Endothelial cell of umbilical vein (primary cell): Measurements from ENCODE around the gene PTTG1. TPM values are rescaled to one million over a fixed set of nuclear protein-coding genes. Genes with fewer than 3 reads are reported as not detected.

Experiments used
- BruUV-seq: library from RNA; stranded (reverse); fragments of 400-500 nt; replicated peaks from 2 replicates; lab custom pipeline; 2021; lab: Mats Ljungman, UMichigan
- CTCF ChIA-PET: fragments of 300-600, 350-600 bp; sonication (Branson Sonifier 250); formaldehyde crosslinking; loops from one replicate; lab custom pipeline; 2021; ENCODE audit warnings: antibody characterized with exemption, inconsistent platforms; lab: Charles Lee
- POLR2A ChIA-PET: fragments of 300-600, 350-600 bp; sonication (Branson Sonifier 250); formaldehyde crosslinking; loops from one replicate; lab custom pipeline; 2021; ENCODE audit warnings: antibody characterized with exemption, inconsistent platforms; lab: Charles Lee
- DNase-seq: peaks from one replicate; pipeline ENCODE4 v3.0.0-alpha.2; 2011; ENCODE audit warnings: low read depth, low spot score
- FAIRE-seq: peaks from 2 replicates; lab custom pipeline; 2011; peaks lifted over from hg19 to GRCh38; lab: Jason Lieb, UNC
- H2AFZ ChIP-seq: 2 replicates; pipeline ENCODE4 v1.6.0; 2012; ENCODE audit warnings: low read depth, low read length, control low read depth, inconsistent platforms
- H3K27ac ChIP-seq: 2 replicates; pipeline ENCODE4 v1.5.1; 2011; ENCODE audit warnings: low read depth, mild to moderate bottlenecking, control low read depth, low read length, moderate library complexity; ENCODE audit not compliant: insufficient read depth
- H3K27me3 ChIP-seq, 2 experiments: 2 replicates each; pipeline versions ENCODE4 v1.6.0 to v1.6.1; 2011; ENCODE audit warnings: low read length in 2 of 2, mixed read lengths in 1 of 2; ENCODE audit not compliant: control insufficient read depth in 2 of 2, insufficient read depth in 2 of 2
- H3K36me3 ChIP-seq, 2 experiments: 2 replicates in 1 of 2; 3 replicates in 1 of 2; pipeline ENCODE4 v1.5.1; 2011; ENCODE audit warnings: low read length in 2 of 2, mild to moderate bottlenecking in 1 of 2, moderate library complexity in 1 of 2; ENCODE audit not compliant: control insufficient read depth in 2 of 2, insufficient read depth in 2 of 2; ENCODE audit errors: extremely low read depth in 1 of 2
- H3K4me1 ChIP-seq: 3 replicates; pipeline ENCODE4 v1.5.1; 2011; ENCODE audit warnings: mild to moderate bottlenecking, low read length; ENCODE audit not compliant: control insufficient read depth, insufficient read depth; ENCODE audit errors: extremely low read depth
- H3K4me2 ChIP-seq: 2 replicates; pipeline ENCODE4 v1.6.1; 2011; ENCODE audit warnings: low read length, control low read depth, mixed read lengths; ENCODE audit not compliant: insufficient read depth
- H3K4me3 ChIP-seq, 3 experiments: fragments of 200-600 bp in 1 of 3; sonication (generic), shearing (Covaris generic) in 1 of 3; replicated peaks in 1 of 3; 2 replicates each; pipeline ENCODE4 v1.5.1; 2011 to 2016; ENCODE audit warnings: control low read depth in 3 of 3, low read length in 3 of 3, mild to moderate bottlenecking in 2 of 3, inconsistent platforms in 1 of 3, low read depth in 1 of 3, moderate library complexity in 1 of 3; ENCODE audit not compliant: insufficient read depth in 1 of 3
- H3K79me2 ChIP-seq: 2 replicates; pipeline ENCODE4 v1.6.0; 2012; ENCODE audit warnings: low read length, inconsistent platforms; ENCODE audit not compliant: control insufficient read depth, insufficient read depth
- H3K9ac ChIP-seq: replicated peaks from 2 replicates; pipeline ENCODE3; 2011; ENCODE audit warnings: low read length, control low read depth; ENCODE audit not compliant: insufficient read depth; ENCODE audit errors: extremely low read depth
- H3K9me1 ChIP-seq: replicated peaks from 3 replicates; pipeline ENCODE4 v1.6.0; 2011; ENCODE audit warnings: mild to moderate bottlenecking, low read length; ENCODE audit not compliant: control insufficient read depth, insufficient read depth; ENCODE audit errors: extremely low read depth
- H3K9me3 ChIP-seq: replicated peaks from 2 replicates; pipeline ENCODE4 v1.5.1; 2012; ENCODE audit warnings: low read length, inconsistent platforms; ENCODE audit not compliant: control insufficient read depth, insufficient read depth
- H4K20me1 ChIP-seq: replicated peaks from 2 replicates; pipeline ENCODE3; 2011; ENCODE audit warnings: mild to moderate bottlenecking, low read length; ENCODE audit not compliant: control insufficient read depth, insufficient read depth; ENCODE audit errors: extremely low read depth
- CTCF ChIP-seq, 2 donors: IDR thresholded peaks; 1 replicate in 1 of 2; 2 replicates in 1 of 2; pipeline ENCODE4 v1.5.1; 2011; ENCODE audit warnings: low read length in 2 of 2, mild to moderate bottlenecking in 2 of 2, moderate library complexity in 2 of 2, control low read depth in 1 of 2, inconsistent platforms in 1 of 2, low read depth in 1 of 2; ENCODE audit not compliant: insufficient read depth in 1 of 2; ENCODE audit errors: extremely low read depth in 1 of 2
- EZH2 ChIP-seq: IDR thresholded peaks from 2 replicates; pipeline ENCODE4 v1.6.1; 2012; ENCODE audit warnings: borderline replicate concordance, low read depth, mild to moderate bottlenecking, moderate library complexity, low read length, inconsistent platforms; ENCODE audit not compliant: severe bottlenecking
- FOS ChIP-seq: IDR thresholded peaks from 2 replicates; pipeline ENCODE4 v1.6.1; 2011; ENCODE audit warnings: mild to moderate bottlenecking, low read length, moderate library complexity, borderline replicate concordance; ENCODE audit not compliant: insufficient read depth
- GATA2 ChIP-seq: IDR thresholded peaks from 2 replicates; pipeline ENCODE4 v1.7.0; 2011; ENCODE audit warnings: low read depth, mild to moderate bottlenecking, moderate library complexity, mixed read lengths, low read length; ENCODE audit not compliant: insufficient read length, insufficient read depth
- MAX ChIP-seq: IDR thresholded peaks from 2 replicates; pipeline ENCODE4 v1.6.1; 2011; ENCODE audit not compliant: insufficient read depth, insufficient read length
- POLR2A ChIP-seq: IDR thresholded peaks from 2 replicates; pipeline ENCODE4 v1.6.1; 2012; ENCODE audit warnings: low read depth, mild to moderate bottlenecking, control low read depth, low read length
- POLR2AphosphoS5 ChIP-seq: IDR thresholded peaks from 2 replicates; pipeline ENCODE4 v1.6.1; 2012; ENCODE audit warnings: low read depth, mild to moderate bottlenecking, control low read depth, low read length, moderate library complexity; ENCODE audit not compliant: insufficient read depth
- dilution Hi-C: fragments of 300-500 bp; cut with MboI; formaldehyde crosslinking; loops from one replicate; pipeline ENCODE4 v1.15.0; 2019; ENCODE audit warnings: low sequenced_read_pairs; ENCODE audit not compliant: extremely low pct_ligation_motif_present
- intact Hi-C: fragments of 100-400 bp; cut with micrococcal nuclease; formaldehyde crosslinking; loops from one replicate; pipeline ENCODE4 v1.10.0; 2022
- polyA plus RNA-seq, 4 experiments: library from polyadenylated mRNA; depleted of rRNA in 3 of 4; stranded (reverse) in 3 of 4; unstranded in 1 of 4; fragments of >200 nt; gene quantifications; 2 replicates each; pipeline versions ENCODE4 v1.2.1 to v1.2.3, GENCODE V29; 2011 to 2012; ENCODE audit warnings: missing spikeins in 1 of 4
- total RNA-seq: library from RNA; stranded (reverse); gene quantifications from 2 replicates; pipeline ENCODE4 v1.2.3, GENCODE V29; 2021

Gene PTTG1
- total and polyA plus RNA-seq, 2 donors (not counting 3 experiments of a cell fraction or from before 2014, with no cell fraction given), result 140 to 157 TPM

GRCh38 chr5:160379511-160379910 lies 42.1 kb upstream of the PTTG1 start:
- no TSS peak for BruUV-seq
- no peak overlapping the region for H3K27ac ChIP-seq
- H2AFZ ChIP-seq, result no peak overlapping the region
- H3K36me3 ChIP-seq, result no peaks in the 10 kb centered on the region
- H3K9me1 ChIP-seq, result no peaks in the 10 kb centered on the region
- H4K20me1 ChIP-seq, result no peaks in the 10 kb centered on the region
- no peaks in the 10 kb centered on the region for H3K79me2 ChIP-seq
- TF ChIP-seq POLR2A (no peak), MAX (no peak), GATA2 (no peak), POLR2AphosphoS5 (no peak), EZH2 (no peak), CTCF (IDR thresholded peaks at IDR 0.05; ENCODE audit: extremely low read depth in 1 of 2, insufficient read depth in 1 of 2, low read depth in 1 of 2, low read length in 2 of 2) (no peak), FOS (no peak)
- no peaks in the 10 kb centered on the region for H3K9me3 ChIP-seq
- DNase-seq, result no peak
- H3K4me3 ChIP-seq, result no peak overlapping the region
- ChIA-PET CTCF (interaction anchor here (0.6 to 4.8 kb wide), 4 partner anchors 9 to 23 kb away, joined by 3 to 46 read pairs (median 4); partner anchors contain the start of gene C1QTNF2), POLR2A (no interaction called here)
- intact Hi-C loops (no loop called here), dilution Hi-C loops (no loop called here)
- no peaks in the 10 kb centered on the region for H3K4me1 ChIP-seq
- H3K9ac ChIP-seq, result no peak overlapping the region
- H3K4me2 ChIP-seq, result no peak overlapping the region
- FAIRE-seq, result no peak
- peaks cover 33 to 36% of the 10 kb centered on the region in 2 experiments for H3K27me3 ChIP-seq
